Loucy (cell line): Measurements from ENCODE around the gene PTPRZ1.

Source experiments
- H2AFZ ChIP-seq: fragments of 200-600 bp; sonication (generic); 2 replicates; pipeline ENCODE4 v1.6.0; 2016; ENCODE audit warnings: antibody characterized with exemption, mild to moderate bottlenecking, low read length, moderate library complexity
- H3F3A ChIP-seq: fragments of 200-600 bp; 2 replicates; pipeline ENCODE4 v1.6.0; 2016; ENCODE audit warnings: antibody characterized with exemption, low read depth, mild to moderate bottlenecking
- H3K27me3 ChIP-seq: fragments of 200-600 bp; sonication (generic); 2 replicates; pipeline ENCODE4 v1.6.1; 2014; ENCODE audit warnings: low read length, mild to moderate bottlenecking; ENCODE audit not compliant: insufficient read depth, poor library complexity, severe bottlenecking
- H3K36me3 ChIP-seq: fragments of 200-600 bp; sonication (generic); 2 replicates; pipeline ENCODE4 v1.6.1; 2016; ENCODE audit warnings: low read length; ENCODE audit not compliant: insufficient read depth
- H3K4me1 ChIP-seq: fragments of 200-600 bp; sonication (generic); 2 replicates; pipeline ENCODE4 v1.5.1; 2014; ENCODE audit warnings: low read length, mild to moderate bottlenecking; ENCODE audit not compliant: insufficient read depth, poor library complexity, severe bottlenecking
- H3K4me2 ChIP-seq: fragments of 200-600 bp; sonication (generic); 2 replicates; pipeline ENCODE4 v1.6.0; 2014; ENCODE audit warnings: antibody characterized with exemption, low read length, low read depth, mild to moderate bottlenecking; ENCODE audit not compliant: poor library complexity, severe bottlenecking
- H3K4me3 ChIP-seq: fragments of 200-600 bp; sonication (generic); 2 replicates; pipeline ENCODE4 v1.5.1; 2014; ENCODE audit warnings: low read length, mild to moderate bottlenecking, mixed read lengths; ENCODE audit not compliant: poor library complexity, severe bottlenecking
- H3K79me2 ChIP-seq: fragments of 200-600 bp; sonication (generic); 2 replicates; pipeline ENCODE4 v1.6.1; 2014; ENCODE audit warnings: low read length; ENCODE audit not compliant: insufficient read depth
- H3K9ac ChIP-seq: fragments of 200-600 bp; sonication (generic); 2 replicates; pipeline ENCODE4 v1.6.0; 2014; ENCODE audit warnings: mild to moderate bottlenecking, low read depth, low read length, moderate library complexity; ENCODE audit not compliant: poor library complexity, severe bottlenecking
- H3K9me2 ChIP-seq: fragments of 200-600 bp; sonication (generic); replicated peaks from 2 replicates; pipeline ENCODE4 v1.6.1; 2016; ENCODE audit warnings: low read depth, low read length, mixed read lengths
- H3K9me3 ChIP-seq: fragments of 200-600 bp; sonication (generic); 2 replicates; pipeline ENCODE4 v1.6.1; 2014; ENCODE audit warnings: mild to moderate bottlenecking, antibody characterized with exemption, low read length, low read depth; ENCODE audit not compliant: insufficient read depth
- H4K20me1 ChIP-seq: fragments of 200-600 bp; sonication (generic); 2 replicates; pipeline ENCODE4 v1.6.0; 2014; ENCODE audit warnings: antibody characterized with exemption, low read length, mild to moderate bottlenecking; ENCODE audit not compliant: insufficient read depth, poor library complexity, severe bottlenecking
- EZH2phosphoT487 ChIP-seq: fragments of 200-600 bp; IDR thresholded peaks from 2 replicates; pipeline ENCODE4 v1.6.1; 2018; ENCODE audit warnings: antibody characterized with exemption, mild to moderate bottlenecking, moderate library complexity, borderline replicate concordance
- TF ChIP-seq, protein P1 (sequence below): fragments of 200-600 bp; sonication (generic); conservative IDR thresholded peaks from 2 replicates; pipeline ENCODE4 v1.5.1; 2014; ENCODE audit warnings: mild to moderate bottlenecking, antibody characterized with exemption, low read length

Gene PTPRZ1

DNA sequence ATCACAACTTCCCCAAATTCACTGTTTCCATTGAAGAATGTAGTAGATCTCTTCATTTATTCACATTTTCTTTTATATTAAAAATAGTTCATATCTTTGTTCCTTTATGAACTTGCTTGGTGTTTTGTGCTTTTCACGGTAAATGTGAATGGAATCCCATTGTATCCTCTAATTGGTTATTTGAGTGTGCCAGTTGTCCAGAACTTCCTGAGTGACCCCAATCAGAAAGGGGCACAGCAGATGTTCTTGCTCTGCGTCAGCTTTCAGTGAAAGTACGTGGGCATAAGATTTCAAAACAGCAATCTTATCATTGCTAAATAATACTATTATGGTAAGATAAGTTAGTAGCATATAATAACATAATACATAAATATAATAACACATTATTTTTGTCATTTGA, 47.0 kb downstream of the PTPRZ1 start:
- no peaks in the 10 kb centered on the region for H3K4me1 ChIP-seq
- H4K20me1 ChIP-seq, result no peaks in the 10 kb centered on the region
- no peak for TF ChIP-seq EZH2phosphoT487
- TF ChIP-seq, protein P1, sequence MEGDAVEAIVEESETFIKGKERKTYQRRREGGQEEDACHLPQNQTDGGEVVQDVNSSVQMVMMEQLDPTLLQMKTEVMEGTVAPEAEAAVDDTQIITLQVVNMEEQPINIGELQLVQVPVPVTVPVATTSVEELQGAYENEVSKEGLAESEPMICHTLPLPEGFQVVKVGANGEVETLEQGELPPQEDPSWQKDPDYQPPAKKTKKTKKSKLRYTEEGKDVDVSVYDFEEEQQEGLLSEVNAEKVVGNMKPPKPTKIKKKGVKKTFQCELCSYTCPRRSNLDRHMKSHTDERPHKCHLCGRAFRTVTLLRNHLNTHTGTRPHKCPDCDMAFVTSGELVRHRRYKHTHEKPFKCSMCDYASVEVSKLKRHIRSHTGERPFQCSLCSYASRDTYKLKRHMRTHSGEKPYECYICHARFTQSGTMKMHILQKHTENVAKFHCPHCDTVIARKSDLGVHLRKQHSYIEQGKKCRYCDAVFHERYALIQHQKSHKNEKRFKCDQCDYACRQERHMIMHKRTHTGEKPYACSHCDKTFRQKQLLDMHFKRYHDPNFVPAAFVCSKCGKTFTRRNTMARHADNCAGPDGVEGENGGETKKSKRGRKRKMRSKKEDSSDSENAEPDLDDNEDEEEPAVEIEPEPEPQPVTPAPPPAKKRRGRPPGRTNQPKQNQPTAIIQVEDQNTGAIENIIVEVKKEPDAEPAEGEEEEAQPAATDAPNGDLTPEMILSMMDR, result no peak
- no peak overlapping the region for H2AFZ ChIP-seq
- no peaks in the 10 kb centered on the region for H3K36me3 ChIP-seq
- H3K27me3 ChIP-seq, result no peaks in the 10 kb centered on the region
- no peaks in the 10 kb centered on the region for H3F3A ChIP-seq
- H3K9me3 ChIP-seq, result no peaks in the 10 kb centered on the region
- no peak overlapping the region for H3K9ac ChIP-seq
- no peak overlapping the region for H3K4me2 ChIP-seq
- no peaks in the 10 kb centered on the region for H3K79me2 ChIP-seq
- H3K9me2 ChIP-seq, result no peaks in the 10 kb centered on the region
- no peak overlapping the region for H3K4me3 ChIP-seq

DNA sequence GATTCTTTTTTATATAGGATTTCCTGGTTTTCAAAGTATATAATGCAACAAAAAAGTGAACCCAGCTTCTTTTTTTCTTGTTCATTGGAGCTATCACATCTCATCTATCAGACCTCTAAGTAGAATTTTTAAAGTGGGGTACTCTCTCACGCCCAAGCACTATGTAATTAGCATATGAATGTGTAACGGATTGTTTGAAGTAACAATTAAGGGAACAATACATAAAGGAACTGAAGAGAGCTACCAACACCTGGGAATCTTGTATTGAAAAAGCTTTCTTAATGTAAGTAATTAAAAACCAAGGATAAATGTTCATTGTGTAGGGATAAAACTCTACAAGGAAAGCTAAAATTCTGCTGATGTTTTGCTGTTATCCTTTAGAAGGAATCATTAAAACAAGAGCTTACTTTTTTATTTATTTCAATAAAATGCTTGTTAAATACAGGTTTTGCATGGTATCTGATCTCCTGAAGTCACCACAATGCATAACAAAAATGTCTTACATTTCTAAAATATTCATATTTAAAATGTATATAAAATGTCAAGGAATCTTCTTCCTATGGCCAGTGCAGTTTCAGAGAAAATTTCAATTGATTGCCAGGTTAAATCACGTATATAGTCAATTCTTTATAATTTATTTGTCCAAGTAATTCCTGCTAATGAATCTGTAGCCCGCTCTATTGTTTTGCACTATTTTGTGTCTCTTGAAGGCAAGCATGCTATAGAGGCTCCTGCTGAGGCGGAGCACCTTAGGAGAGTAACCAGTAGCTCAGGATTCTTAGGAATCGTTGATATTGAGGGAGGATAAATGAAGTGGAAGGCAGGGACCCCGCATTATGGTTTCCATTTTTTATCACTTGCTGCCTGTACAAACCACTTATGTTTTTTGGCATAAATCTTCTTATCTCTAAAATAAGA, 51.6 kb downstream of the PTPRZ1 start:
- Histone ChIP-seq H3F3A (no peaks in the 10 kb centered on the region), H2AFZ (no peak overlapping the region), H3K79me2 (no peaks in the 10 kb centered on the region), H3K27me3 (no peaks in the 10 kb centered on the region), H3K36me3 (no peaks in the 10 kb centered on the region), H4K20me1 (no peaks in the 10 kb centered on the region), H3K9ac (no peak overlapping the region), H3K4me1 (no peaks in the 10 kb centered on the region), H3K4me3 (no peak overlapping the region), H3K4me2 (no peak overlapping the region), H3K9me3 (no peaks in the 10 kb centered on the region), H3K9me2 (no peaks in the 10 kb centered on the region)
- TF ChIP-seq, protein P1, result no peak
- TF ChIP-seq EZH2phosphoT487, result no peak

DNA sequence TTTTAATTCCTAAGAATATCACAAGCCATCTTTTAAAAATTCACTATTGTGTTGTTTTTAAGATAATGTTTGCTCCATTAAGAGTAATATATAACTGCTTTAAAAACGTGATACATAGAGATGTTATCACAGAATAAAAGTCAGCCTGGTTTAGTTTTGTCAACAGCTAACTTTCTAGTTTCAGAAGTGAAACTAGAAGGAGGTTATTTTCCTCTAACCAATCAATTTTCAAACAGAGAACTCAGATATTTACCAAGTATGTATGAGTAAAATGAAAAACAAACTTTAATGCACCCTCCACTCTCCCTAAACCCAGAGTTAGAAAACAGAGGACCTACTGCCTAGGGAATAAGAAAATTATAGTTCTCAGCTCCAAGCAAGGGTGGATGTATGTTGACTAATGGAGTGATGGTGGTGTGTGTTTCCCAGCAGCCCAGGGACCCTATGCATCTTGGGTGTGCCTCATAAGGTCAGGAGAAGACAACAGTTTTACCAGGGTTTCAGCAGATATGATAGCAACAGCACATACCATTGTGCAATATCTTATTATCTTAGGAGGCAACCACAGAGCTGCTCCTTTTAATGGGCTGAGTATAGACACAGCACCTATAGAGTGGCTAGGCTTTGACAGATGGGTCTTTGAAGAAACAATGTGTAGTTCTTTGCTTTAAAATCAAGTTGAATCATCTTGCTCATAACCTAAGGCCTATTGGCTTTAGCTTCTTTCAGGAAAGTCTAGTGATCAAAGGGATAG, 58.4 kb downstream of the PTPRZ1 start:
- no peaks in the 10 kb centered on the region for H4K20me1 ChIP-seq
- no peaks in the 10 kb centered on the region for H3K27me3 ChIP-seq
- no peaks in the 10 kb centered on the region for H3K9me2 ChIP-seq
- no peak overlapping the region for H3K4me2 ChIP-seq
- no peak for TF ChIP-seq EZH2phosphoT487
- TF ChIP-seq, protein P1, result no peak
- H3K4me1 ChIP-seq, result no peaks in the 10 kb centered on the region
- H3K4me3 ChIP-seq, result no peak overlapping the region
- H3K36me3 ChIP-seq, result no peaks in the 10 kb centered on the region
- no peaks in the 10 kb centered on the region for H3K9me3 ChIP-seq
- H3F3A ChIP-seq, result no peaks in the 10 kb centered on the region
- H2AFZ ChIP-seq, result no peak overlapping the region
- no peaks in the 10 kb centered on the region for H3K79me2 ChIP-seq
- H3K9ac ChIP-seq, result no peak overlapping the region
